Karpas-422 (cell line): ENCODE results near the gene NFX1. TPM values are rescaled to one million over a fixed set of nuclear protein-coding genes. Genes with fewer than 3 reads are reported as not detected.
A peak's percentile ranks its signal among the peaks of the same experiment; 100 is the strongest.

Experiments
- DNase-seq: peaks from one replicate; pipeline ENCODE4 v3.0.0-alpha.2; 2015
- H2AFZ ChIP-seq: fragments of 200-600 bp; sonication (generic); 2 replicates; pipeline ENCODE4 v1.6.1; 2014; ENCODE audit warnings: antibody characterized with exemption, low read length, mixed read lengths
- H3K27ac ChIP-seq: fragments of 200-600 bp; sonication (generic); 2 replicates; pipeline ENCODE4 v1.5.1; 2014; ENCODE audit warnings: mild to moderate bottlenecking, low read length, moderate library complexity
- H3K27me3 ChIP-seq: fragments of 200-600 bp; sonication (generic); 2 replicates; pipeline ENCODE4 v1.6.1; 2014; ENCODE audit warnings: low read length, mixed read lengths
- H3K36me3 ChIP-seq: fragments of 200-600 bp; sonication (generic); 2 replicates; pipeline ENCODE4 v1.6.1; 2014; ENCODE audit warnings: low read length, mixed read lengths; ENCODE audit not compliant: insufficient read depth
- H3K4me1 ChIP-seq: fragments of 200-600 bp; sonication (generic); 2 replicates; pipeline ENCODE4 v1.6.1; 2014; ENCODE audit warnings: mild to moderate bottlenecking, low read length, mixed read lengths
- H3K4me2 ChIP-seq: fragments of 200-600 bp; sonication (generic); 2 replicates; pipeline ENCODE4 v1.6.1; 2014; ENCODE audit warnings: low read length, low read depth, mild to moderate bottlenecking; ENCODE audit not compliant: poor library complexity, severe bottlenecking
- H3K4me3 ChIP-seq: fragments of 200-600 bp; sonication (generic); 2 replicates; pipeline ENCODE4 v1.5.1; 2014; ENCODE audit warnings: mild to moderate bottlenecking, antibody characterized with exemption, low read length, mixed read lengths
- H3K79me2 ChIP-seq: fragments of 200-600 bp; sonication (generic); 2 replicates; pipeline ENCODE4 v1.6.1; 2014; ENCODE audit warnings: mild to moderate bottlenecking, low read length, mixed read lengths
- H3K9ac ChIP-seq: fragments of 200-600 bp; sonication (generic); 2 replicates; pipeline ENCODE4 v1.6.0; 2014; ENCODE audit warnings: low read length
- H3K9me2 ChIP-seq: fragments of 200-600 bp; sonication (generic), shearing (Covaris generic); replicated peaks from 2 replicates; pipeline ENCODE4 v1.6.0; 2014; ENCODE audit warnings: mild to moderate bottlenecking, low read length, moderate library complexity; ENCODE audit not compliant: insufficient read depth
- H3K9me3 ChIP-seq: fragments of 300-700, 200-600 bp; sonication (generic); 2 replicates; pipeline ENCODE4 v1.6.1; 2014; ENCODE audit warnings: low read length, mixed read lengths
- H4K20me1 ChIP-seq: fragments of 200-600 bp; sonication (generic); 2 replicates; pipeline ENCODE4 v1.6.1; 2014; ENCODE audit warnings: mild to moderate bottlenecking, antibody characterized with exemption, low read length, low read depth; ENCODE audit not compliant: insufficient read depth
- total RNA-seq: library from RNA; depleted of rRNA; stranded (reverse); fragments of >200 nt; shearing (Covaris generic); gene quantifications from 2 replicates; pipeline ENCODE4 v1.2.3, GENCODE V29; 2014; ENCODE audit warnings: low replicate concordance

Gene NFX1
- total RNA-seq, 1 experiment from 2014 or later, result 51.4 TPM

DNA sequence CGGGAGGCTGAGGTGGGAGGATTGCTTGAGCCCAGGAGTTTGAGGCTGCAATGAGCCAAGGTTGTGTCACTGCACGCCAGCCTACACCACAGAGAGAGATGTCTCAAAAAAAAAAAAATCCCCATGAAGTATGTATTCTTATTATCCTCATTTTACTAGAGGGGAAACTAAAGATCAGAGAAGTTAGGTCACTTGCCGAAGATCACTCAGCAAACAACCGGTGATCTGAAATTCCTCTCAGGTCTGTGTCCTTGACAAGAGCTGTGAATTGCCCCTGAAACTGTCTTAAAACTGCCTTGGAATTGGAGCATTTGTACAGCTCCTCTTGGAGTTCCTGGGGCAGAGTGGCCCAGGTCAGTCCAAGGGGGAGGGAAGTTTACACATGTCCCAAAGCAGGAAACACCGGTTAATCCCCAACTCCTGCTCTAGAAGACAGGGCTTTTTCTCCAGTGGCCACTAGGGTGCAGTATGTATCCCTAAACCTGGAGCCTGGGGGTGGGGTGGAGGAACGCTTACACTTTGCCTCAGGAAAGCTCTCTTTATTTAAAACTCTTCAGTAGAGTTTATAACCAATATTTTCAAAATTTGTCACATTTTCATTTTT lies 84.4 kb downstream of the NFX1 start:
- Histone ChIP-seq H3K4me2 (no peak overlapping the region), H3K9ac (no peak overlapping the region), H3K9me3 (no peaks in the 10 kb centered on the region), H3K9me2 (no peaks in the 10 kb centered on the region), H3K36me3 (peaks cover 18% of the 10 kb centered on the region; the same call in 1 of the 2 replicates), H3K27ac (no peak overlapping the region), H3K4me1 (no peaks in the 10 kb centered on the region), H2AFZ (no peak overlapping the region), H4K20me1 (no peaks in the 10 kb centered on the region), H3K4me3 (no peak overlapping the region), H3K27me3 (no peaks in the 10 kb centered on the region), H3K79me2 (no peaks in the 10 kb centered on the region)
- DNase-seq, result peak; percentile 85

DNA sequence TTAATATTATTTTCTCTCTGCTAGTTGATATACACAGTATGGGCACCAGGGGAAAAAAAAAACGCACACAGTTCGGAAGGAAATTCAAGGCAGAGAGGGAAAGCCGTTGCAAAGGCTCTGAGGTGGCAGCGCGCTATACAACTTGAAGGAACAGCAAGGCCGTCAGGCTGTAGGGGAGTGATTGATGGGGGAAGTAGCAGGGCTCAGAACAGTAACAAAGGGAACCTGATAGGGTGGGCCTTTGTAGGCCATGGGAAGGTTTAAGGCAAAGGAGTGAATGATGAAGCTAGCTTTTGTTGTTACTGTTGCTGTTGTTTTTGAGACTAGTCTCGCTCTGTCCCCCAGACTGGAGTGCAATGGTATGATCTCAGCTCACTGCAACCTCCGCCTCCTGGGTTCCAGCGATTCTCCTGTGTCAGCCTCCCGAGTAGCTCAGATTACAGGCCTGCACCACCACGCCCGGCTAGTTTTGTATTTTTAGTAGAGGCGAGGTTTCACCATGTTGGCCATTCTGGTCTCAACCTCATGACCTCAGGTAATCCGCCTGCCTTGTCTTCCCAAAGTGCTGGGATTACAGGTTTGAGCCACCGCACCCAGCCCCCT lies 85.0 kb downstream of the NFX1 start:
- Histone ChIP-seq H2AFZ (no peak overlapping the region), H4K20me1 (no peaks in the 10 kb centered on the region), H3K9ac (no peak overlapping the region), H3K36me3 (peaks cover 12% of the 10 kb centered on the region; the same call in 1 of the 2 replicates), H3K4me2 (no peak overlapping the region), H3K4me1 (no peaks in the 10 kb centered on the region), H3K27ac (no peak overlapping the region), H3K4me3 (no peak overlapping the region), H3K9me2 (no peaks in the 10 kb centered on the region), H3K79me2 (no peaks in the 10 kb centered on the region), H3K27me3 (no peaks in the 10 kb centered on the region), H3K9me3 (no peaks in the 10 kb centered on the region)
- DNase-seq, result no peak

DNA sequence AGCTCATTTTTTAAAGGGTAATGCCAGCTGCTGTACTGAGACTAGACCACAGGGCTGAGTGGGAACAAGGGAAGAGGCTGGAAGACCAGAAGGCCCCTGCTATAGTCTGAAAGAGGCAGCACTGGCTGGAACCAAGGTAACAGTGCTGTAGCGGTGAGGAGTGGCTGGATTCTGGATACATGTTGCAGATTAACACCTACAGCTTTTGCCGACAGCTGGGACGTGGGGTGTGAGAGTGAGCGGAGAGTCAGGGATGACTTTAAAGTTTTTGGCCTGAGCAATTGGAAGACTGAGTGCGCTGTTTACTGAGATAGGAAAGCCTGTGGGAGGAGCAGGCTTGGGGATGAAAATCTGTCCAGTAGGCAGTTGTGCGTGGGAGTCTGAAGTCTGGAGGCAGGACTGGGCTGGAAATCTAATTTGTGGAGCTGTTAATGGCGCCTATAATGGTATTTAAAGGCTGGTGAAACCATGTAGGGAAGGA lies 85.6 kb downstream of the NFX1 start:
- Histone ChIP-seq H4K20me1 (no peaks in the 10 kb centered on the region), H3K9me3 (no peaks in the 10 kb centered on the region), H3K4me1 (no peaks in the 10 kb centered on the region), H3K4me2 (no peak overlapping the region), H3K4me3 (no peak overlapping the region), H3K79me2 (no peaks in the 10 kb centered on the region), H2AFZ (no peak overlapping the region), H3K27me3 (no peaks in the 10 kb centered on the region), H3K9me2 (no peaks in the 10 kb centered on the region), H3K36me3 (peaks cover 7% of the 10 kb centered on the region; the same call in 1 of the 2 replicates), H3K27ac (no peak overlapping the region), H3K9ac (no peak overlapping the region)
- no peak for DNase-seq

DNA sequence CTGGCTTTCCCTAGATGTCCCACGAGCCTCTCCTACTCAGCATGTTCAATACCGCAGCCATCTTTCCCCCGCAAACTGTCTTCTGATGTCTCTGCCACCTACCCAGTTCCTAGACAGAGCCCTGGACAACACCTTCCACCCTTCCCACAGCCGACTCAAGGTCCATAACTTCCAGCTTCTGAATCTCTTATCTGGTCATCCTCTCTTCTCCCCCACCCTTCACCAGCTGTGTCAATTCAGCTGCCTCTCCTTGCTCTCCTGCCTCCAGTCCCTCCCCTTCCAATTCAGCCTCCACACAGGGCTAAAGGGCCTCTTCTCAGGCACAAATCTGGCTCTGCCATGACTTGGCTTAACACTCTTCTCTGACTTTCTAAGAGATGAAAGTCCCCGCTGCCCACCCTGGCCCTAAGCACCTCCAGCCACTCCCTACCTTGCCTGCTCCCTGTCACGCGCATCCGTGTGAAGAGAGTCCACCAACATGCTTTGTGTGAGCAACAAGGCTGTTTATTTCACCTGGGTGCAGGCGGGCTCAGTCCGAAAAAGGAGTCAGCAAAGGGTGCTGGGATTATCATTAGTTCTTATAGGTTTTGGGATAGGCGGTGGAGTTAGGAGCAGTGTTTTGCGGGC lies 86.9 kb downstream of the NFX1 start:
- Histone ChIP-seq H4K20me1 (no peaks in the 10 kb centered on the region), H3K27me3 (no peaks in the 10 kb centered on the region), H3K9me3 (no peaks in the 10 kb centered on the region), H2AFZ (no peak overlapping the region), H3K9ac (no peak overlapping the region), H3K4me1 (no peaks in the 10 kb centered on the region), H3K27ac (no peak overlapping the region), H3K36me3 (no peaks in the 10 kb centered on the region), H3K9me2 (no peaks in the 10 kb centered on the region), H3K4me3 (no peak overlapping the region), H3K4me2 (no peak overlapping the region), H3K79me2 (no peaks in the 10 kb centered on the region)
- no peak for DNase-seq

- Histone ChIP-seq H3K9ac (no peak overlapping the region), H3K27me3 (no peaks in the 10 kb centered on the region), H3K36me3 (no peaks in the 10 kb centered on the region), H3K9me3 (no peaks in the 10 kb centered on the region), H3K4me2 (no peak overlapping the region), H2AFZ (no peak overlapping the region), H4K20me1 (no peaks in the 10 kb centered on the region), H3K9me2 (no peaks in the 10 kb centered on the region), H3K27ac (no peak overlapping the region), H3K4me1 (no peaks in the 10 kb centered on the region), H3K79me2 (no peaks in the 10 kb centered on the region), H3K4me3 (no peak overlapping the region)
- DNase-seq, result no peak
Measured at GRCh38 chr9:33378121-33378795, 87.9 kb downstream of the NFX1 start.

GRCh38 chr9:33379666-33380389 lies 89.5 kb downstream of the NFX1 start:
- no peak overlapping the region for H3K4me3 ChIP-seq
- no peaks in the 10 kb centered on the region for H3K27me3 ChIP-seq
- H3K9ac ChIP-seq, result no peak overlapping the region
- no peaks in the 10 kb centered on the region for H3K36me3 ChIP-seq
- no peaks in the 10 kb centered on the region for H3K9me2 ChIP-seq
- DNase-seq, result no peak
- no peak overlapping the region for H3K27ac ChIP-seq
- H4K20me1 ChIP-seq, result no peaks in the 10 kb centered on the region
- H3K9me3 ChIP-seq, result no peaks in the 10 kb centered on the region
- no peak overlapping the region for H3K4me2 ChIP-seq
- H3K4me1 ChIP-seq, result no peaks in the 10 kb centered on the region
- H3K79me2 ChIP-seq, result no peaks in the 10 kb centered on the region
- H2AFZ ChIP-seq, result no peak overlapping the region

- no peak overlapping the region for H2AFZ ChIP-seq
- H3K27ac ChIP-seq, result no peak overlapping the region
- no peaks in the 10 kb centered on the region for H3K27me3 ChIP-seq
- no peaks in the 10 kb centered on the region for H4K20me1 ChIP-seq
- H3K9me2 ChIP-seq, result no peaks in the 10 kb centered on the region
- no peaks in the 10 kb centered on the region for H3K79me2 ChIP-seq
- H3K4me2 ChIP-seq, result no peak overlapping the region
- H3K4me1 ChIP-seq, result no peaks in the 10 kb centered on the region
- DNase-seq, result no peak
- no peaks in the 10 kb centered on the region for H3K36me3 ChIP-seq
- no peak overlapping the region for H3K9ac ChIP-seq
- H3K9me3 ChIP-seq, result no peaks in the 10 kb centered on the region
- H3K4me3 ChIP-seq, result no peak overlapping the region
Measured at GRCh38 chr9:33380390-33381094, 90.2 kb downstream of the NFX1 start.
